HEK293T (cell line): ENCODE data around the gene HMX3.

Experiments
- ARNT ChIP-seq: fragments of 450-650 bp; IDR thresholded peaks from 2 replicates; pipeline ENCODE4 v1.6.1; 2017; ENCODE audit warnings: mild to moderate bottlenecking
- BHLHE40 ChIP-seq: fragments of 450-650 bp; IDR thresholded peaks from 2 replicates; pipeline ENCODE4 v1.6.1; 2016; ENCODE audit warnings: mild to moderate bottlenecking, moderate library complexity, borderline replicate concordance
- FOXA1 ChIP-seq: fragments of 450-650 bp; IDR thresholded peaks from 2 replicates; pipeline ENCODE4 v1.6.1; 2016; ENCODE audit warnings: mild to moderate bottlenecking
- FOXK2 ChIP-seq: fragments of 450-650 bp; IDR thresholded peaks from 2 replicates; pipeline ENCODE4 v1.6.1; 2016; ENCODE audit warnings: mild to moderate bottlenecking
- FOXM1 ChIP-seq: fragments of 450-650 bp; IDR thresholded peaks from 2 replicates; pipeline ENCODE4 v1.6.1; 2017; ENCODE audit warnings: mild to moderate bottlenecking, borderline replicate concordance
- L3MBTL2 ChIP-seq: fragments of 450-650 bp; conservative IDR thresholded peaks from 2 replicates; pipeline ENCODE4 v1.6.1; 2016; ENCODE audit warnings: mild to moderate bottlenecking
- SP1 ChIP-seq: fragments of 450-650 bp; IDR thresholded peaks from 2 replicates; pipeline ENCODE4 v1.6.1; 2017
- TARDBP ChIP-seq: fragments of 450-650 bp; IDR thresholded peaks from 2 replicates; pipeline ENCODE4 v1.6.1; 2016
- ZNF384 ChIP-seq: fragments of 450-650 bp; IDR thresholded peaks from 2 replicates; pipeline ENCODE4 v1.6.1; 2016

DNA sequence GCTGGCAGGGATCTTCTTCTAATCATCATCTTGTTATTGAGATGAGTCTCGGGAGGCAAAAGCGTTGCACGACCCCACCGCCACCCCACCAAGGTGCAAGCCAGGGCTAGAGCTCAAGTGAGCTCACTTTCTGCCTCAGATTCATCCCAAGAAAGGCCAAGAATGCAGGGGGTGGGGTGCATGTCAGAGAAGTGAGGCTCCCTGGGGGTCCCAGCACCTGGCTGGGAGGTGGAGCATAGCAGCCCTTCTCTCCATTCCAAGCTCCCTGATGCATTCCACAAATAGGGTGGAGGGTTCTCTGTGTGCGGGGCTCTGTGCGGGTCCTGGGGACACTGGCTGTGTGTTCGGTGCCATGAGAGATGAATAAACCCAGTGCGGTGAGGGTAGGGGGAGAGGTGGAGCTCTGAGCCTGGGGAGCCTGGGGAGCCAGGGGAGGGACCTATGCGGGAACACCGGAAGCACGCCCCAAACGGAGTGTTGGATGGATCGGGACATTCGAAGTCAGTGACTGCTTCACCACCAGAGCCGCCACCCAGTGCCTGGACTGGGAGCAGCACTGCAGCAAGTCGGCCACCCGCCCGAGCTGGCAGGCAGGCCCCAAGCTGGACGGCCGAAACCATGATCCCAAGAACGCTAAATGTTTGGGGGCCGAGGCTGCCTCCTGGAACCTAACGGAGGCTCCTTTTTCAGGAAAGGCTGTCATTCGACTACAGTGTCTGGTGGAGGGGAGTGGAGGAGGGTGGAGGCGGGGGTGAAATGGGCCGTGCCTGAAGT is 17.9 kb upstream of the HMX3 start:
- TF ChIP-seq L3MBTL2 (no peak), TARDBP (no peak), FOXK2 (no peak), FOXA1 (no peak), BHLHE40 (no peak), ARNT (no peak), FOXM1 (no peak), ZNF384 (no peak), SP1 (no peak)
